ELR (cell line): ENCODE data around the gene RAB7B.

Experiments used
- DNase-seq: peaks from one replicate; pipeline ENCODE4 v3.0.0-alpha.2; 2015; ENCODE audit warnings: low read depth

The RAB7B gene

DNA sequence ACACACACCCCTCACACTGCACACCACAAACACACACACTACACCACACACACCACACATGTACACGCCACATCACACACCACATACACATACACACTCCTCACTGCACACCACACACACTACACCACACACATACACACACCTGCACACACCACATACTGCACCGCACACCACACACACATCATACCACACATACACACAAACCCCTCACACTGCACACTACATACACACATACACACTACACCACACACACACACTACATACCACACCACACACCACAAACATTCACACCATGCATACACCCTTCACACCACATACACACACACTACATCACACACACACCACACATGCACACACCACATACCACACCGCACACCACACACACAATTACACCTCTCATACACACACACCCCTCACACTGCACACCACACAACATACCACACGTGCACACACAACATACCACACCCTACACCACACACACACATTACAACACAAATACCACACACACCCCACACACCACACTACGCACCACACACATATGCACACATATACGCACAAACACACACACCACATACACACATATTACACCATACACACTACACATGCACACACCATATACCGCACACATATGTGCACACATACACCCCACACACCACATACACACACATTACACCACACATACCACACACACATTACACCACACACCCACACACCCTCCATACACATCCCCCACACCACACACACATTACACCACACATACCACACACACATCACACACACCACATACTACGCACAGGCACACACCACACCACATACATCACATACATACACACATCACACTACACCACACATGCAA lies 29.6 kb downstream of the RAB7B start:
- no peak for DNase-seq

DNA sequence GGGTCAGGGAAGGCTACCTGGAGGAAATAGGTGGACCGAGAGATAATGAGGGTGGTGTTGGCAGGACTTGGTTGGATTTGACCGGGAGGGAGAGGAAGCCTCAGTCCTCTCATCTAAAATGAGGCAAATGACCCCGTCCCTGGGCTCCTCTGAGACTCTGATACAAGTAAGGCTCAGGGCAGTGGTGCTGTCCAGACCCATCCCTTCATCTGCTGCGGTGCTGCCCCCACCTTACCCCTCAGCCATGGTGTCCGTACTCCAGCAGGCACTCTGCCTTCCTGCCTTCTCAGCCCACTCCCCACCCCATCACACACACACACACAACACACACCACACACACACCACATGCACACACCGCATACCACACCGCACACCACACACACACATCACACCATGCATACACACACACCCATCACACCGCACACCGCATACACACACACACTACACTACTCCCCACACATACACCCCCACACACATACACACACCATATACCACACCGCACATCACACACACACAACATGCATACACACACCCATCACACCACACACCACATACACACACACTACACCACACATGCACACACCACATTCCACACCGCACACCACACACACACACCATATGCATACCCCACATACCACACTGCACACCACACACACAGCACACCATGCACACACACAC lies 30.6 kb downstream of the RAB7B start:
- peak; percentile 42 for DNase-seq

DNA sequence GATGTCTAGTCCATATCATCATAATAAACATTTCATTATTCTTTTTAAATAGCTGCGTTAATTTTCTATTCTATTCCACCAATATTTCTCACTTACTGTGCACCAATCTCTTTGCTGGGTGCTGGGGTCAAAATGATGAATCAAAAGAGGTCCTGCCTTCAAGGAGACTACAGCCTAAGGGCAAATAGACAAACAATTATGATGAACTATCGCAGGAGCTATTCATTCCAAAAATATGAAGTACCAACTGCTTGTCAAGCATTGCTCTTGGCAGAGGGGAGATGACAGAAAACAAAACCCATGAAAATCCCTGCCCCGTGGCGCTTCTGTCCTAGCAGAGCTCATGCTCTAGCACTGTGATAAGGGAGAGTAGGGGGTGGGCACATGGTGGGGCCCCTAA lies 31.1 kb downstream of the RAB7B start:
- DNase-seq: peak; percentile 61

DNA sequence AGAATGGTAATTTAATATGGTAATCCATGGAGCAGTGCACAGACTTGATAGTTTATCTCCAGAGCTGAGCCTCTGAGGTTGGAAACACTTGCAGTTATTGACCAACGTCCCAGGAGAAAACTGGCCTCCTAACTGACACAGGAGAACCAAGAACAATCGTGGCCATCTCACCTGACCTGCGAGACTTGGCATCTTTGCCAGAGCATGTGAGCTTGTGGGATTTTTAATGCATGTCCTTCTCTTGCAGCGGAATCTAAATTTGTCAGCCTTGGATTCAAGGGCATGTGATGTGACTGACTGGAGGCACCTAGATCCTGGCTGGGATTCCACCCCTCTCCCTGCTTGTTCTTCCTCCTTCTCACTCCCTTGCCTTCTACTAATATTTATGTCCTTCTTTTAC lies 32.1 kb downstream of the RAB7B start:
- DNase-seq: no peak

DNA sequence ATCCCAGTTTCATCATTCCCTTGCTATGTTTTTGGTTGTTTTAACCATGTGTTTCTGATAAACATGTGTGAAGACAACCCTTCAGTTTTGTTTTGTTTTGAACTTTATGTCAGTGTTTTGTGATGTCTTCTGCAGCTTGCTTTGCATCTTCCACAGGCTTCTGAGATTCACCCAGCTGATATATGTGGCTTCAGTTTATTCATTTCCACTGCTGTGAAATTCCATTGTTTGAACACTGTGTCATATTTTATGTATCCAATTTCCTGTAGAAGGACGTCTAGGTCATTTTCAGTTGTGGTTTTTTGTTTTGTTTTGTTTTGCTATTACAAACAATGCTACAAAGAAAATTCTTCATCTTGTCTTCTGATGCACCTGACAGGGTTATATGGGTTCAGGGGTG lies 32.7 kb downstream of the RAB7B start:
- DNase-seq: peak; percentile 47

DNA sequence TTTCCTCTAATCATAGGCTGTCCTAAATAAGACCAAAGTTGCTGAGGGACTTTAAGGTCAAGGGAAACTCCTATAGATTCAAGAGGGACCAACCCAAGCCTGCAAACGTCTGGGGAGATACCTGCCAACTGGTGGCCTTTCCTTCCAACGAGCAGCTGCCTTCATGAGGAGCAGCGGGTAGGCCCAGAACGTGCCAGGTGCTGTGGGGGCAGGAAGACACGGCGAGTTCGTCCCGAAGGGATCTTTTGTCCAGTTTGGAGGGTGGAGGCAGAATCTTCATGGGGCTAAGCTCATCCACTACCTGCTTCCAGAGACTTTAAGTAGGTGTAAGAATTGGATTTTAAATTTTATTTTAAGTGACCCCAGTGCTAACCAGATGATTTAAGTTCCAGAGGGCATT lies 34.0 kb downstream of the RAB7B start:
- DNase-seq: no peak

DNA sequence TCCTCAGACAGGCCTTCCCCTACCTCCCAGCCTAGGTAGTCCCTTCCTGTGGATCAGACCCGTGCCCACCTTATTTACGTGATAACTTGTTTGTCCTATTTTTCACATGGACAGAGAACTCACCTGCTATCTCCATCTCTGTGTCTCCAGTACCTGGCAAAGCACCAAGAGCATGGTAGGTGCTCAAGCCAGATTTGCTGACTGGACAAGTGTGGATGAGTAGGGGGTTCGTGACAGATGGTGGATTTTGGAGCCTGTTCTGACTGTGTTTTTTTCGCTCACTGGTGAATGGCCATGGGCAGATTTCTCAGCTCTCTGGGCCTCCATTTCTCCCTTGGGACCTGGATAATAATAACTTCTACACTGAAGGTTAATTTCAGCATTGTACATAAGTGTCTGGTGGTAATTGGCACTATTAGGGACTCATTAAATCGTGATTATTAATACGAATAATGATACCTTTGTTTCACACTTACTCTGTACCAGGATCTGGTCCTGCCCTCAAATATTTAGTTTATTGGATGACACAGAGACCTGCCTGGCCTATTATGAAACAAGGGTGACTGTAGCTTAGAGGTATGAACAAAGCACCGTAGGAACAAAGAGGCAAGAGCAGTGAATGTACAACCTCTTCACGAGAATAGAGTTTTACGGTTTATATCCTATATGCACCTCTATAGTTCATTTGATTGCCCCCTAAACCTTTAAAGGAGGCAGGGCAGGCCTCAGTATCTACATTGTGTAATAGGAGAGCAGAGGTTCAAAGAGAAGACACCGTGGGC lies 35.5 kb downstream of the RAB7B start:
- peak; percentile 69 for DNase-seq

DNA sequence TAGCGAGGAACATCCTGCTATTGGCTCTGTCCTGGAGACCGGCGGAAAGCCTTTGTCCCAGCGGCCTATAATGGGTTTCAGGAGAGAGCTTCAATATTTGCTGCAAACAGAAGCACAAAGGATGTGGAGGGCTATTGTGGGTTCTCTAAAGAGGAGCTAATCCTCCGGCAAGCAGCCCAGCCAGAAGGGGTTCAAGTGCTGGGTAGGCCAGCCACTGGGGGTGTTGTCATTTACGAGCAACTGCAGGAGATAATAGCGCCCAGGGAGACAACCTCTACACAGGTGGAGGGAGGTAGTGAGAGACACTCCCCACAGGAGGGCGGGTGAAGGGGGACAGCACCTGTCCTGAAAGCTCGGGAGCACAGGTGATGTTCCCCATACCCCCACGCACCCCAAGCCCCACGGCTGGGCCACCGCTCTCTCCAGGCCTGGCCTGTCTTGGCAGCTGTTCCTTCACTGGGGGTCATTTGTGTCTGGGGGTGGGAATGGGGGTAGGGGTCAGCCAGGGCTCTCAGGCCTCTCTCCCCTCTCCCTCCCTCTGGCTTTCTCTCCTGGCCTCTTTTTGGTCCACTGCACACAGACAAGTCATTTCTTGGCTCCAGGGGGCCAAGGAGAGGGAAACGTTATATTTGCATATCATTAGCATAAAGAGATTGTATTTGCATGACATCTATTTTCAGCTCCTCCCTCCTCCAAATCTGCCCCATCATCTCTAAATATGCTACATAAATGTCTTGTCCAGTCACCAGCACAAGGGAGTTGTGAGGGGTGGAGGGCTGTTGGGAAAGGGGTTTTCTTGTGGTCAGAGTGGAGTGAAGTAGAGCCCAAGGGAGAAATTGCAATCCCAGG lies 37.9 kb downstream of the RAB7B start:
- no peak for DNase-seq

DNA sequence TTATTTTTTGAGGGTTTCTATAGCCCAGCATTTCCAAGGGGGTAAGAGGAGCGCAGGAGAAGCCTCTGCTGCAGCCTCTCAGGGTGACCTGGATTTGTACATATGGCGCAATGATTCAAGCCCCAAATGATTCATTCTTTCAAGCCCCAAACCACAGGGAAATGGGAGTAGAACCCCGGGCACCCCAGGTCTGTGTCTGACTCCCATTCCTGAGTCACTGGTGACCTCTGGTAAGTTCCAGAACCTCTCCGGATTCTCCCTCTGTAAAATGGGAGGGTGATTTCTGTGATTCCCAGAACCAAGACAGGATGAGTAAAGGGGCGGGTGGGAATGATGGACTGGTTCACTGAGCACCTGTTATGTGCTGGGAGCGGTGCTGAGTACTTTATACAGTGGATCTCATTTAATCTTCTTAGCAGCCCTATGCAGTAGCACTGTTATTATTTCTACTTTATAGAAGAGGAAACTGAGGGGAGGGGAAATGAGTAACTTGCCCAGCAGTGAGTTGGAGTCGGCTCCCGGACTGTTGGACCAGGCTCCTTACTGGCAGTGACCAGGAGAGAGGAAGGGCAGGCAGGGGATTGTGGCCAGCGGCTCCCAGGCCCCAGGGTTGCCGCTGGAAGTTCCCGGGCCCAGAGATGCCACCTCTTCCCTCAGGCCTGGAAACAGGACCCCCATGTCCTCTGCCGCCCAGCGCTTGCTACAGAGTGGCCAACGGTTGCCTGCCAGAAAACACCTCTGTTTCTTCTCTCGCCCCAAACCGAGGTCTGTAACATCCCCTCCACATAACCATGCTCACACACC lies 39.6 kb downstream of the RAB7B start:
- DNase-seq: peak; percentile 98

DNA sequence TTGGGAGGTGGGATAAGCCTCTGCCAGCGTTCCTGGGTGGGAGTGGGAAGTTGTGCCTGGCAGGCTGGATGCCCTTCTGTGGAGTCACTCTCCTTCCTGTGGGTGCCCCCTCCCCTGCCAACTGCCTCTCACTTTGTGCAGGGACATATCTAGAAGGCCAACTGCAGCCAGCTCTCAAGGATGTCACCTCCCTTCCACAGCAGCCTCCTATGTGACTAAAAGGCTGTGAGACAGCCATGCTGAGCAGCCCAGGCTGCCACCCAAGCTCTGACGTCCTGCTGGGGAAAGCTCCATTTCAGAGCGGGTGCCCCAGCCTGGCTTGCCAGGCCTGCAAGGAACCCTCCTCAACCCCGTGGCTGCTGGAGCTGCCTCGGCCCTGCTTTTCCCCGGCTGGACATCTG lies 40.4 kb downstream of the RAB7B start:
- DNase-seq: peak; percentile 43

DNA sequence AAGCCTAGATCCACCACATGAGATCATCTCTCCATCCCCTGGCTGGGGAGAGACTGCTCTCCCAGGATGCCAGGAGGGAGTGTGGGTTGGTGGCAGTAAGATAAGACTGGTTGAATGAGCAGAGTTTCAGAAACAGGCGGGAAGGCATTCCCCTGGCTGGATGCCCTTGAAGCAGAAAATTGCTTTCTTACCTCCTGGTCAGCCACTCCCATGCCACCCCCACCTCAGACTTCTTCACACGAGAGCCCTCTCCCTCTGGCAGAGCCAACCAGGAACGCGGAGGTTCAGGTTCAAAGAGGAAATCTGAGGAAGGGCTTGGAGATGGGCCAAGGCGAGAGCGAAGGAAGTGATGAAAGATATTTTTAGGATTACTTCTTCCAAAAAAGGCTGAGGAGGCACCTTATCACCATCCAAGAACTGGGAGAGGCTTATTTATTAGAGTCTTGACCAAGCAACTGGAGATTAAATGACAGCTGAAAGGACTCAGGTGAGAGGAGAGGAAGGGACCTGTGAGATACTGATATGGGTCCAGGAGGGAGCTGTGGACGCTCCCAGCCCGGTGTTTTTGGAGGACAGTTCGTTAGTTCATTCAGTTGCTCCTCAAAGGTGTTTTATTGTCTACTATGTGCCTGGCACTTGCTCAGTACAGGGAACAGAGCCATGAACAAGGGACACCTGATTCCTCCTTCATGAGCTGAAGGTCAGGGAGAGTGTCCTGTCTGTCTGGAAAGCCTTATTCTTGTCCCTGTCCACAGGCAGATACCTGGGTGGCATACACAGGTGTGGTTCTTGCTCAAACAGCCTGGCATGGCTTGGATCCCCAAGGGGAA lies 41.0 kb downstream of the RAB7B start:
- no peak for DNase-seq

DNA sequence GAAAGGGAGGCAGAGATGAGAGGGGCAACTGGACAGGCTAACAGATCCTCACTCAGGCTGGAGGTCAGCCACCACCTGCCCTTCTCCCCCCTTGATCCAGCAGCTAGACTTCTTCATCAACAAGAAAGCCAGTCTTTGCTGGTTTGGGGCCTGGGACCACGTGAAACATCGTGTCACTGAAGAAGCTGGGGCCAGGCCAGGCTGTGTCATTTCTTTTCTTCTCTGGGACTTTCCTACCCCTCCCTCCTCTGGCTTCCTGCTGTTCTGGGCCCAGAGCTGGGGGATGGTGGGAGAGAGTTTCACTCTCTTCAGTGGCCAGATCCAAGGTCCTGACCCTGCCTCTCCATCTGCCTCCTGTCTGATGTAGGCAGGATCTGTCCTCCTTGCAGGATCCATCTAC lies 41.8 kb downstream of the RAB7B start:
- DNase-seq: no peak

DNA sequence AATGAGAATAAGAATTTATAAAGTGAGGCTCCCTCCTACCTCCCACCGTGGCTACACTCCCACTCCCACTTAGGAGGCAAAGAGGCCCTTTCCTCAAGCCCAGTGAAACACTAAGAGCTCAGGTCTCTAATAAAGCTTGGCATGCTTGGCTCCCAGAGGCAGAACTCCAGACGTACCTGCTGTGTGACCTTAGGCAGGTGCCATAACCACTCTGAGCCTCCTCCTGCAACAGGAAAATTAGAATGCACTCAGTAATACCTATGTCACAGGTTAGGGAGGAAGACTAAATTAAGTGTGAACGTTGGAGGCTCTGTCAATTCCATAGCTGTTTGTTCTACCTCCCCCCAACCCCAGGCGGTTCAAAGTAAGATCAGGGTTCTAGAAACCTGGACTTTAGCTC lies 43.4 kb downstream of the RAB7B start:
- no peak for DNase-seq

DNA sequence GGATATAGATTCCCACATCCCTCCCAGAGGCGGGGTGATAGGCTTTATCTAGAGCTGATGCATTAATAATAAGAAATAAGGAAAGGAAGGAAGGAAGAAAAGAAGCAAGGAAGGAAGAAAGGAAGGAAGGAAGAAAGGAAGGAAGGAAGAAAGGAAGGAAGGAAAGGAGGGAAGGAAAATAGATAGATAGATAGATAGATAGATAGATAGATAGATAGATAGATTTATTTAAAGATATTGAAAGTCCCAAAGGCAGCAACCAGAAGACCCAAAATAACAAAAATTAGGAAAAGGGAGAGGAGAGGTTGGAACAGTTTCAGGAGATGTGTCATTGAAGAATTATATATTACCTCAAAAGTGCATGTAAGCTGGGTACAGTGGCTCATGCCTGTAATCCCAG lies 47.7 kb downstream of the RAB7B start:
- no peak for DNase-seq

DNA sequence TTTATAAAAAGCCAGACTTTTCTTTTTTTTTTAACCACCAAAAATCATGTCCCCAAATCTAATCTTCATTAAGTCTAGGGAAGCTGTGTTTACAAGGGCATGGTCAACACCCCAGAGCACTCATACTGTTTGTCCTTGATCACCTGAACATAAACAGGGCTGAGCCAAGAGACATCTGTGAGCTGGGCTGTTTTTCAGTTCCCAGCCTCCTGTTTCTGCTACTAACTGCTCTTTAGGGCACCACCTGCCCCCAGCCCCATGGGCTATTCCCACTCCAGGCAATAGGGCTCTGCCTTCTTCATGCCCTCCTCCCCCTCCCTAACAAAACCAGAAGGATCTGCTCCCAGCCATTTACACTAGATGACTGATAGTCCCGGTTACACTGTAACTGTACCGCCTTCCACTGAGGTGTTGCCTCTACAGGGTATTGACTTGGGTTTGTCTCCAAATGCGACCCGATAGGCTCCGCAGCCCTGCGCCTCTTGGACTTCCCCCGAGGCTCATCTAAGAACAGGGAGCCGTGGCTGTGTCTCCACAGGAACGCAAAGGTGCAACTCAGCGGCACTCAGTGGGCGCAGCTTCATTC lies 48.3 kb downstream of the RAB7B start:
- no peak for DNase-seq

DNA sequence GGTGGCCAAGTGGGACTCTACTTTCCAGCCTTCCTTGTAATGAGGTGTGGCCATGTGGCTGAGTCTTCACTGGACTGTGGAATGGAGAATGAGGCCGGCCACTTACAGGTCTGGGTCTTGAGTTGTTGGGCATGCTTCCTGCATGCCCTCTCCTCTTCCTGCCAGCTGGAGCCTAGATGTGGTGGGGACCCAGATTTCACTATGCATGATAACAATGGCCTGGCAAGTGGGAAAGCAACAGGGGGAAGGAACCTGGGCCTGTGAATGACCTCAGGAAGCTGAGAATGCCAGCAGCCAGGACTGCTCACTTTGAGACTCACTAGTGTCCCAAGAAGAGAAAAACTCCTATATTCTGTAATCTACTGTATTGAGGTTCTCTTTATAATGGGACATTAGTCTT lies 51.4 kb downstream of the RAB7B start:
- DNase-seq: no peak

DNA sequence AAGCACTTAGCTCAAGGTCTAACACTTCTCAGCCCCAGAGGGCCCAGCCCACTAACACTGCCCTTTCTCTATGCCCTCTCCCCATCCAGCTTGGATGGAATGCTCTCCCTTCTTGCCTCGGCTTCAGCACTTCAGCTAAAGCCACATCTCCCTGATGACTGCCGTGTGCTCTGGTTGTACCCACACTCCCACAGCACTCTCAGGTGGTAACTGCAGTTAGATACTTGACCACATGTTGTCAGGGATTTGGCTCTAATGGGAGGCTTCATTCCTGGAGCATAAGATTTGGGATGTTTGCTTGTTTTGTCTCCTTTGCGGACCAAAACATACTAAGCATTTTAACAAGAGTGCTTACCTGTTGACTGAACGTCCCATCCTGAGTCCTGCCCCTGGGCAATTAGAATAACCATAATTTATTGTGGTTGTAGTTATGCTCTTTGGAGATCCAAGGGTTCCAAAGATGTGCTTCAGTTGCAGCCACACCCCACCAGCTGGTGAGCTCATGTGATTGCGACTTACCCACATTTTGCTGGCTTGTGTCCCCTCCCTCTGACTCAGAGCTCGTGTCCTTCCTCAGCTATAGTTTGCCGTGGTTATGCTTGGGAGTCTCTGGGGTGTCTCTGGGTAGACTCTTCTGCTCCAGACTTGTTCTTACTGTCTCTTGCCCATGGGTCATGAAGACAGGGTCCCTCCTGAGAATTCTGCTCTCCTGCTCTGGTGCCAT lies 52.2 kb downstream of the RAB7B start:
- DNase-seq: peak; percentile 70

DNA sequence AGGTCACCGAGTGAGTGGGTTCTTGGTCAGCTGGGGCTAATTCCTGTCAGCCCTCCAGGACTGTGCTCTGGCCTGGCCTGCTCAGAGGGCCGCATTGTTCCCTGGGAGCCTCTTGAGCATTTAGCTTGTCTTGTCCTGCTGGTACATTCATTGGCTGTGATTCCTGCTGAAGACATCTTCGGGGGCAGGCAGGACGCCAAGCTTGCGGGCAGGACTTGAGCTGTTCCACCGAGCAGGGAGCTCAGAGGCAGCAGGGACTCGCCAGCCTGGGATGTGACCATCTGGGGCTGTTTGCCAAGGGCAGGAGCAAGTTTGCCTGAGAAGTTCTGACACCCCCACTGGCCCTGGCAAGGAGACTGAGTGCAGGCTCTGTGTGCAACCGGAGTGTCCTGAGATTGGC lies 52.9 kb downstream of the RAB7B start:
- DNase-seq: peak; percentile 56

DNA sequence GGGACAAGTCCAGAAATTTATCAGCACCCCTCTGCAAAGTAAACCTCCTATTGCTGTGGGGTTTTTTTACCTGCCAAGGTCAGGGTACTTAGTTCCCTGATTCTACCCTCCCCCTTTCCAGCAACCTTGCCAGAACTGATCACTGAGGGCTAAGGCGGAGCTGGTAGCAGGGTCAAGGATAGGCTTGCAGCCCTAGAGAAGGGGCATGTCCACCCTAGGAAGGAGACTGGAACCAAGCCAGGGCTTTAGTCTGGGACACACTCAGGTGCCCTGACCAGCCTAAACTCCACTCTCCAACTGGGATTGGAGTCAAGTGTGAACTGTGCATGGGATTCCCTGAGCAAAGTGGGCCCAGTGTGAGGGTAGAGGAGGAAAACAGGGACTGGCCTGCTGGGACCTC lies 53.4 kb downstream of the RAB7B start:
- no peak for DNase-seq
